Activated T-cell treated with anti-CD3 and anti-CD28 coated beads, Interleukin-2, amount 50 U/mL, for 48 hours (primary cell): Measurements from ENCODE around the gene POLDIP3.

Experiments used
- DNase-seq, 2 experiments: peaks; one replicate each; pipeline ENCODE4 v3.0.0-alpha.2; 2020

The POLDIP3 gene

GRCh38 chr22:42641801-42642413, 27.2 kb upstream of the POLDIP3 start:
- no peak for DNase-seq

DNA sequence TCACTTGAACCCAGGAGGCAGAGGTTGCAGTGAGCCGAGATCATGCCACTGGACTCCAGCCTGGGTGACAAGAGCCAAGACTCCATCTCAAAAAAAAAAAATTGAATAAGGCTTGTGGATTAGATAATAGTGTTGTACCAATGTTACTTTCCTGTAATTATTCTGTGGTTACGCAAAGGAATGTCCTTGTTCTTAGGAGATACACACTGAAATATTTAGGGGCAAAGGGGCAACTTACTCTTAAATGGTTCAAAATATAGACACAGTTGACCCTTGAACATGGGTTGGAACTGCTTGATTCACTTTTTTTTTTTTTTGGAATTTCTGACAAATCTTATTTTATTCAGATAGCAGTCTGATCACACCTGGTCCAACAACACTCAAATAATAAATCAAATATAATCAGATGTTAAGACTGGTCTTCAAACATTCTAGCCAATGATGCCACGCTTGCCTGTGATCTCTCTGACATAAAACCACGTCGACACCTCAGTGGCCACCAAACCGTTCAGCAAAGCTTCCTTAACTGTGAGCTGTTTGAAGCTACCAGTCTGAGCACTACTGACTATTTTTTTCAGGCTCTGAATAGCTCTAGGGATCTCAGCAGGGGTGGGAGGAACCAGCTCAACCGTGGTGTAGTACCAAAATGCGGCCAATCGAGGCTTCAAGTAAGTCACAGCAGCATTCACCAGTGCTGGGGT, 25.0 kb upstream of the POLDIP3 start:
- no peak for DNase-seq

DNA sequence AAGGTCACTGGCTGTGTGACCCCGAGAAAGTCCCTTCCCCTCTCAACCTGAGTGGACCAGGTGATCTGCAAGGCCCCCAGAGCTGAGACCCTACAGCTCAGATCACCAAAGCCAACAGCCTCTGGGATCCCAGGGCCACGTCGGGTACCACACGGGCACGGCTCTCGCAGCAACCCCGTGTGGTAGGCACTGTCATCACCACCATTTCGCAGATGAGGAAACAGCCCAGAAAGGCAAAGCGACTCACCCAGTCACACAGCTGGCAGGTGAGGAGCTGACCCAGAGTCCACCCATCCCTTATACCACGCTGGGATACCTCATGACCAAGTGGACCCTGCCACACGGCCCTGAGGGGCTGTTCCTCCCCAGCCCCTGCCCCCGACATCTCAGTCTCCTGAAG, 22.9 kb upstream of the POLDIP3 start:
- no peak for DNase-seq

- no peak for DNase-seq
Observed at GRCh38 chr22:42636506-42636905, 21.8 kb upstream of the POLDIP3 start.

- DNase-seq, result no peak
Observed at GRCh38 chr22:42635531-42635930, 20.8 kb upstream of the POLDIP3 start.

DNA sequence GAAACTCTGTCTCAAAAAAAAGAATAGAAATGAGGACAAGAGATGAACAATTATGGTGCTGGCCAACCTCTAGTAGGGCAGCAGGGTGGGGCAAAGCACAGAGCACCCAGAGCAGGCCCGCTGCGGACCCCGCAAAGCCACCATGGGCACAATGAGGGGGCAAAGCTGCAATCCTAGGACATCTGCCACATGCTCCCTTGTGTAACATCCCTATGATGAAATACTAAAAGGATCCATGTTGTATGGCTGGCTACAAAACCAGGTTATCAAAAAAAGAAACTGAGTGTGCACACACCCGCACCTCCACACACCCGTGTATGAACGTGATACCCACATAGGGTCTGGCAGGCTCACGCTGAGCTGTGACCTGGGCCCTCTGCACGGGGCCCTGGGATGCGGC, 18.3 kb upstream of the POLDIP3 start:
- no peak for DNase-seq

- DNase-seq, result no peak
Observed at GRCh38 chr22:42632096-42632495, 17.4 kb upstream of the POLDIP3 start.

GRCh38 chr22:42630901-42631602, 16.4 kb upstream of the POLDIP3 start:
- no peak for DNase-seq

DNA sequence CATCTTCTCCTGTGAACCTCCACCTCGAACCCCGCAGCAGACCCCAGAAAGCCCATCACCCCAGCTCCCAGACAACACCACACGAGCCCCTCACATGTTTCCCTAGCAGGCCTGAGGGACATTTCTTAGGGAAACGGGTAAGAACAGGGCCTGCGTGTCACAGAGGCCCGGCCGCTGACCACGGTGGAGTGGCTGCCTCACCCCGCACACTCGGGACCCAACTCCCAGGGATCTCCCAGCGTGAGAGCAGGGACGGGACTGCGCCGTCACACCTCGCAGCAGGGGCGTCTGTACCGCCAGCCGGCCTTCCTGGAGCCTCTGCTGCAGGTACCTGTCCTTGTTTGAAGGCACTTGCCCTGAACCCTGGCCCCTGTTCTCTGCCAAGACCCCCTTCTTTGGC, 15.5 kb upstream of the POLDIP3 start:
- no peak for DNase-seq

DNA sequence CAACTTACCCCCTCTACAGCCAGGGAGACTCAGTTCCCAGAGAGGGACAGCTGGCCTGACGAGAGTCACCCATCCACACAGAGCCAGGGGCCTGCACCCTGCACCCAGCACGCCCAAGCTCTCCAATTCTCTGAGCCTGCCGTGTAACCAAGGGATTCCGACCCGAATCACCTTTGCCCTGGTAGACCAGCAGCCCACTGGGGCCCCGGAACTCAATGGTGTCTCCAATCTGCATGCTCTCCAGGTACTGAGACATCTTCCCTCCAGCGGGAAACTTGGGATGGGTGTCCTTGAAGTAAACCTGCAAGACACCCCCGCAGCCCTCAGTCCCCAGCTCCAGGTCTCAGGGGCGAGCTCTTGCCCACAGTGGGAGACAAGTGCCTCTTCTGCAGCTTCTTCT, 13.3 kb upstream of the POLDIP3 start:
- no peak for DNase-seq

DNA sequence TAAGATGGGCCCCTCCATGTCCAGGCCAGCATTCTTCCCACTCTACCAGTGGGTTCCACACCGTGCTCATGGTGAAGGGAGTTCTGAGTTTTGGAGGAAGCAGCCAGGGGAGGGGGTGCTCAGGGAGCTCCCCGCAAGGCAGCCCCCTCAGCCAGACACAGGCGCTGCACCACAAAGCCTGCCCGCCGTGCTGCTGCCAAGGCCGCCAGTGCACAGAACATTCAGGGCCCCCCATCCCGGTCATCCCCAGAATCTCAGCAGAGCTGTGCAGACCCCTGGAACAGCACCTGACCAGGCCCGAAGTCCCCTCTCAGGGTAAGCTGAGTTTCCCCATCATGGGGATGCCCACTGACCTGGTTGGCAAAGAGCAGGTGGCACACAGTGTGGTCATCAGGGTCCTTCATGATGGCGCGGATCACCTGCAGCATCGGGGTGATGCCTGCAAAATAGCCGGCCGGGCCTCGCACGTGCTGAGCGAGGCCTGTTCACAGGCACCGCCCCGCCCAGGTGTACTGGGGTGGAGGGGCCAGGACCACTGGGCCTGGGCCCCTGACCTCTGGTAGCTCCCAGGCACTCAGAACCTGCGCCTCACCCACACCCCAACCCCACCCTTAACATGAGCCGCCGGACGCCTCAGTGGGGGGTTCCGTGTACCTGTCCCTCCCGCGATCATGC, 12.4 kb upstream of the POLDIP3 start:
- DNase-seq, result no peak

- DNase-seq, result no peak
Observed at GRCh38 chr22:42626431-42626830, 11.7 kb upstream of the POLDIP3 start.

- no peak for DNase-seq
Observed at GRCh38 chr22:42625416-42625815, 10.7 kb upstream of the POLDIP3 start.

DNA sequence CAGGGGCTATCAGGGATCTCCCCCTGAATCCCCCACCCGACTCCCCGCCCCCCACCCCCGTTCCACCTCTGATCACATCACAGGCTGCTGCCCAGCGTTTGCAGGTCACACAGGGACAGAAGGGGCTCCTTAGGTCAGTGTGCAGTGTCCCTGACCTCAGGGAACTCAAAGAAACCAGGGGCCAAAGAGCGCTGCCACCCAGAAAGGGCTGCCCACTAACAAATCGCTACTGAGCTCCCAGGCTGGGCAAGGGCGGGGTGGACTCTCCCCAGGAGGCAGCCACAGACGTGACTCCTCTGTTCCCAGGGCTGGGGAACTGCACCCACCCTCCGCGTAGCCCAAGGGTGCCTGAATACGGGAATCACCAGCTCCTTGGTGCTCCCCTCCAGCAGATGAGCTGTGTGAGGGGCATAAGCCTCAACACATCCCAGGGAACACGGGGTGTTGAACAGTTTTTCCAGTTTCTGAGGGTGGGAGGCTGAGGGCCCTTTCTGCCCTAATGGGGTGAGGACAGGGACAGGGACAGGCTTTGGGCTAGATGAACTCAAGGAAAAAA, 9.9 kb upstream of the POLDIP3 start:
- no peak for DNase-seq

- no peak for DNase-seq
Observed at GRCh38 chr22:42623756-42624441, 9.2 kb upstream of the POLDIP3 start.

- no peak for DNase-seq
Observed at GRCh38 chr22:42623301-42623751, 8.6 kb upstream of the POLDIP3 start.

DNA sequence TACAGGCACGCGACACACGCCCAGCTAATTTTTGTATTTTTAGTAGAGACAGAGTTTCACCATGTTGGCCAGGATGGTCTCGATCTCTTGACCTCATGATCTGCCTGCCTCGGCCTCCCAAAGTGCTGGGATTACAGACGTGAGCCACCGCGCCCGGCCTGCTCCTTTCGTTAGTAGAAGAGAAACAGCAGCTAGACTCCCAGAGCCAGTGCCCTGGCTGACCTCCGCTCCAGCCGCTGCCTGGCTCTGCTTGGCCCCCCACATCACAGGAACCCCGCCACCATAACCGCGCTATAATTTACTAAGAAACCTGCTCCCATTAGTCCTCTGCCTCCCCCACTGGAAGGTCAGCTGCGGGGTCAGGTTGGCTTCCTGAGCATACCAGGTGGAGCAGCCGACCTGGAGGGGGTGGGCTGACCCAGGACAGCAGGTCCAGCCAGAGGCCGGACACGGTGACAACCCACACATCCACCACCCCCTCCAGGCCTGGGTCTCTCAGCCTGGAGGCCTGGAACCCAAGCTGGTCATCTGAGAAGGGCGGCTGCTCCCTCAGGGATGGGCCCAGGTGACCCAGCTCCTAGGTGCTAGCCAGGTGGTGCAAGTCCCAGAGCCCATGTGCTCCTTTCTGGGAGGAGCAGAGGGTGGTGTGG, 7.5 kb upstream of the POLDIP3 start:
- DNase-seq, result no peak

GRCh38 chr22:42621505-42622002, 6.9 kb upstream of the POLDIP3 start:
- DNase-seq, result peak; percentile 68 to 74

DNA sequence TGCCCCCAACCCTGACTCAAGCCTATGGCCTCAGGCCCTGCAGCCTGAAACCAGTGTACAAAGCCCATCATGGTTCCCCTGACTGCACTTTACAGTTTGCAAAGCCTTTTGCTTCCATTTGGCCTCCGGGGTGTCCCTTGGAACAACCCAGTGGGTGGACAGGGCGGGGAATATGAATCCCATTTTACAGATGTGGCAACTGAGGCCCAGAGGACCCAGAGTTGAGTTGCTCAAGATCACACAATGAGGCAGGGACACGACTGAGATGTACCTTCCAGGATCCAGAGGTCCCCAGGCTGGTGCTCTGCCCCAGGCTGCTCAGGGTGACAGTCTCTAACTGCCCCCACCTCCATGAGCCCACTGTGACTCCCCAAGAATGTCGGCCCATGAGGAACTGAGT, 5.4 kb upstream of the POLDIP3 start:
- DNase-seq, result no peak

DNA sequence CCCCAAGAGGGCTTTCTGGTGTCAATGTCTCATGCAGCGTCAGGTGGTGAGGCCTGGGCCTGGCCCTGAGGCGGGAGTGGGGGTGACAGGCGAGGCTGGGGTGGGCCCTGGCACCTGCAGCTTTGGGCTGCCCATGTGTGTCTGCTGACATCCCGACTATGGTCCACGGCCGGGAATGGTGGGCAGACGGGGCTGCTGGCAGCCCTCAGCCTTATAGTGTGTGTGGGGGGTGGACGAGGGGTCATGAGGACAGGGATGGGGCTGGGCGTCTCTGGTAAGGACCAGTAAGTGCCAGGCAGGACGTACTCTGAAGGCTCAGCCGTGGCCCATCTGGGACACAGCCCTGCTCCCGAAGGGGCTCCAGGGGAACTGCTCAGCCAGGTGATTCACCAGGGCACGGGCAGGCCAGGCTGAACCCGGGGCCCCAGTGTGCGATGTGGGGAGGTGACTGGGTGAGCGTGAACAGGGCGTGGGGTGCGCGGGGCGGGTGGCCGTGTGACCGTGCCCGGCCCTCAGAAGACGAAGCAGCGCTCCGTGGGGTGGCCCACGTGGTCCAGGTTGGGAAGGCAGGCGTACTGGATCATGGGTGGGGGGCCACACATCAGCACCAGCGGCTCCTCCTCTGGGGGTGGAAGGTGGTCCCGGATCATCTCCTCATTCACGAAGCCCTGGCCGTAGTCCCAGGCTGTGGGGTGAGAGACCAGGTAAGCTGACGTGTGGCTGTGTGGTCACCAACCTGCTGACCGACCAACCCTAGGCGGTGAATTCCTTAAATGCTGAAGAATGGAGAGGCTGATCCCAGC, 4.8 kb upstream of the POLDIP3 start:
- DNase-seq, result no peak
